Astrocyte (in vitro differentiated cells and primary cell): ENCODE results near the gene CLCNKA. TPM values are rescaled to one million over a fixed set of nuclear protein-coding genes. Genes with fewer than 3 reads are reported as not detected.
"Not testable (repeated sequence)": the region's sequence is repeated elsewhere in the genome, so short reads cannot be mapped to it uniquely, and the experiment has no call there.

Experiments used
- DNase-seq: peaks from one replicate; pipeline ENCODE4 v3.0.0-alpha.2; 2010; ENCODE audit warnings: low read depth
- FAIRE-seq: peaks from 2 replicates; lab custom pipeline; 2011; peaks lifted over from hg19 to GRCh38; lab: Jason Lieb, UNC
- H2AFZ ChIP-seq: 2 replicates; pipeline ENCODE4 v1.6.0; 2012; ENCODE audit warnings: low read depth, low read length, inconsistent platforms
- H3K27ac ChIP-seq: 2 replicates; pipeline ENCODE4 v1.5.1; 2011; ENCODE audit warnings: low read depth, low read length, inconsistent platforms
- H3K27me3 ChIP-seq: 2 replicates; pipeline ENCODE4 v1.6.0; 2011; ENCODE audit warnings: low read length, inconsistent platforms; ENCODE audit not compliant: insufficient read depth
- H3K36me3 ChIP-seq: 2 replicates; pipeline ENCODE4 v1.5.1; 2011; ENCODE audit warnings: low read length, inconsistent platforms; ENCODE audit not compliant: insufficient read depth
- H3K4me1 ChIP-seq: 2 replicates; pipeline ENCODE4 v1.5.1; 2011; ENCODE audit warnings: low read length, inconsistent platforms; ENCODE audit not compliant: insufficient read depth
- H3K4me2 ChIP-seq: 2 replicates; pipeline ENCODE4 v1.6.0; 2012; ENCODE audit warnings: low read length, inconsistent platforms
- H3K4me3 ChIP-seq: 2 replicates; pipeline ENCODE4 v1.5.1; 2011; ENCODE audit warnings: low read depth, mild to moderate bottlenecking, low read length, inconsistent platforms; ENCODE audit not compliant: insufficient read depth
- H3K79me2 ChIP-seq: 2 replicates; pipeline ENCODE4 v1.6.0; 2012; ENCODE audit warnings: mild to moderate bottlenecking, low read length, inconsistent platforms; ENCODE audit not compliant: insufficient read depth
- H3K9ac ChIP-seq: 2 replicates; pipeline ENCODE4 v1.6.0; 2012; ENCODE audit warnings: mild to moderate bottlenecking, low read length, inconsistent platforms
- H3K9me3 ChIP-seq: 2 replicates; pipeline ENCODE4 v1.5.1; 2012; ENCODE audit warnings: low read depth, mild to moderate bottlenecking, low read length, inconsistent platforms; ENCODE audit not compliant: insufficient read depth
- H4K20me1 ChIP-seq: 2 replicates; pipeline ENCODE4 v1.6.0; 2012; ENCODE audit warnings: low read length, inconsistent platforms; ENCODE audit not compliant: insufficient read depth
- H3K27ac Mint-ChIP-seq: one replicate; pipeline ENCODE4 v1.8.0; 2021; ENCODE audit warnings: mild to moderate bottlenecking, mixed read lengths; ENCODE audit not compliant: unreplicated experiment
- H3K27me3 Mint-ChIP-seq: one replicate; pipeline ENCODE4 v1.8.0; 2021; ENCODE audit warnings: low read depth, mixed read lengths; ENCODE audit not compliant: unreplicated experiment
- H3K36me3 Mint-ChIP-seq: one replicate; pipeline ENCODE4 v1.8.0; 2021; ENCODE audit warnings: low read depth, mixed read lengths; ENCODE audit not compliant: unreplicated experiment
- H3K4me1 Mint-ChIP-seq: one replicate; pipeline ENCODE4 v1.8.0; 2021; ENCODE audit warnings: low read depth, mixed read lengths; ENCODE audit not compliant: unreplicated experiment
- H3K4me3 Mint-ChIP-seq: one replicate; pipeline ENCODE4 v1.8.0; 2021; ENCODE audit warnings: mild to moderate bottlenecking, moderate library complexity, mixed read lengths; ENCODE audit not compliant: unreplicated experiment
- H3K9me3 Mint-ChIP-seq: one replicate; pipeline ENCODE4 v1.8.0; 2021; ENCODE audit warnings: mild to moderate bottlenecking, mixed read lengths; ENCODE audit not compliant: unreplicated experiment
- EZH2 ChIP-seq: IDR thresholded peaks from 2 replicates; pipeline ENCODE4 v1.6.1; 2012; ENCODE audit warnings: mild to moderate bottlenecking, low read length, inconsistent platforms; ENCODE audit not compliant: insufficient read depth
- total RNA-seq: library from RNA; stranded (reverse); gene quantifications from 2 replicates; pipeline ENCODE4 v1.2.1, GENCODE V29; 2021
- TF ChIP-seq, protein P1 (sequence below): IDR thresholded peaks from 2 replicates; pipeline ENCODE4 v1.5.1; 2011; ENCODE audit warnings: low read depth, mild to moderate bottlenecking, inconsistent platforms, low read length, moderate library complexity; ENCODE audit not compliant: insufficient read depth

Gene CLCNKA
- total RNA-seq, 1 donor from 2014 or later: 0.16 TPM

DNA sequence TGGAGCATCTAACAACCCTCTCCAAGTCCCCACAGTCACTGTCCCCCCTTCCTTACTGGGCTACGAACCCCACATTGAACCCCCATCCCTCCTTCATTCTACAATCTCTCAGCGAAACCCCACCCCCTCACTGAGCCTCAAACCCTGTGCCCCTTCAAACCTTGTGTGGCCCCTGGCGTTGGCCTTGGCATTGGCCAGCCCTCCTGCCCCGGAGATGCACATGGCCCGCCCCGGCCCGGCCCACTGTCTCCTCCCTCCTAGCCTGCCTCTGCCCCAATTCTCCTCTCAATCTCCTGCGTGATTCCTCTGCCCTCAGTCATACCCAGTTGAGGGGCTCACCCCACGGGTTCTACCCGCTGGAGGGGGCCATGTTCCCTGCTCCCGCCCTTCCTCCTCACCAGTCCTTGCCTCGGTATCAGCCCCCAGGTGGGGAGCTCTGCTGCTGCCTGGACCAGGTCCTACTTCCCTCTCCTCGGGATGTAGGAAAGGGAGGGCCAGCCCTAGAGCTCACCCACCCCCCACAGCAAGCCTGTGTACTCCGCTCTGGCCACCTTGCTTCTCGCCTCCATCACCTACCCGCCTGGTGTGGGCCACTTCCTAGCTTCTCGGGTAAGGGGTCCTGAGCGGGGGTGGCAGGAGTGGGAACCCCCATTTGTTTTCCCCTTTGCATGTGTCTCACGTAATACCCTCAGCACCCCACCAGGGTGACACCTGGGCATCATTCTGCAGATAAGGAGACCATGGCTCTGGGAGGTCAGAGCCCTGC lies 6.6 kb downstream of the CLCNKA start:
- Histone ChIP-seq H3K36me3 (no peaks in the 10 kb centered on the region), H3K27ac (no peak overlapping the region), H3K4me2 (no peak overlapping the region), H2AFZ (no peak overlapping the region), H3K27me3 (no peaks in the 10 kb centered on the region), H3K9me3 (no peaks in the 10 kb centered on the region), H3K4me3 (no peak overlapping the region), H4K20me1 (no peaks in the 10 kb centered on the region), H3K79me2 (no peaks in the 10 kb centered on the region), H3K9ac (no peak overlapping the region), H3K4me1 (no peaks in the 10 kb centered on the region)
- H3K27ac Mint-ChIP-seq: no peak overlapping the region
- peaks cover 4% of the 10 kb centered on the region for H3K4me1 Mint-ChIP-seq
- peaks cover 23% of the 10 kb centered on the region for H3K27me3 Mint-ChIP-seq
- H3K9me3 Mint-ChIP-seq: no peaks in the 10 kb centered on the region
- H3K4me3 Mint-ChIP-seq: no peak overlapping the region
- TF ChIP-seq, protein P1, sequence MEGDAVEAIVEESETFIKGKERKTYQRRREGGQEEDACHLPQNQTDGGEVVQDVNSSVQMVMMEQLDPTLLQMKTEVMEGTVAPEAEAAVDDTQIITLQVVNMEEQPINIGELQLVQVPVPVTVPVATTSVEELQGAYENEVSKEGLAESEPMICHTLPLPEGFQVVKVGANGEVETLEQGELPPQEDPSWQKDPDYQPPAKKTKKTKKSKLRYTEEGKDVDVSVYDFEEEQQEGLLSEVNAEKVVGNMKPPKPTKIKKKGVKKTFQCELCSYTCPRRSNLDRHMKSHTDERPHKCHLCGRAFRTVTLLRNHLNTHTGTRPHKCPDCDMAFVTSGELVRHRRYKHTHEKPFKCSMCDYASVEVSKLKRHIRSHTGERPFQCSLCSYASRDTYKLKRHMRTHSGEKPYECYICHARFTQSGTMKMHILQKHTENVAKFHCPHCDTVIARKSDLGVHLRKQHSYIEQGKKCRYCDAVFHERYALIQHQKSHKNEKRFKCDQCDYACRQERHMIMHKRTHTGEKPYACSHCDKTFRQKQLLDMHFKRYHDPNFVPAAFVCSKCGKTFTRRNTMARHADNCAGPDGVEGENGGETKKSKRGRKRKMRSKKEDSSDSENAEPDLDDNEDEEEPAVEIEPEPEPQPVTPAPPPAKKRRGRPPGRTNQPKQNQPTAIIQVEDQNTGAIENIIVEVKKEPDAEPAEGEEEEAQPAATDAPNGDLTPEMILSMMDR: no peak
- no peak for TF ChIP-seq EZH2
- H3K36me3 Mint-ChIP-seq: no peaks in the 10 kb centered on the region
- no peak for DNase-seq
- FAIRE-seq: no peak

DNA sequence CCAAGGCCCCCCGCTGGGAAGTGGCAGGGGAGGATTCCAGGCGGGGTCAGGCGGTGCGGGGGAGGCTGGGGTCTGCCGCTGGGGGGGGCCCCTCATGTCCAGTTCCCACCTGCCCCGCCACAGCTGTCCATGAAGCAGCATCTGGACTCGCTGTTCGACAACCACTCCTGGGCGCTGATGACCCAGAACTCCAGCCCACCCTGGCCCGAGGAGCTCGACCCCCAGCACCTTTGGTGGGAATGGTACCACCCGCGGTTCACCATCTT lies 7.1 kb downstream of the CLCNKA start:
- not testable (repeated sequence) for H3K36me3 ChIP-seq, H3K9ac ChIP-seq, H3K9me3 Mint-ChIP-seq, H3K36me3 Mint-ChIP-seq, H4K20me1 ChIP-seq, FAIRE-seq, H3K27me3 ChIP-seq, H3K9me3 ChIP-seq, H3K4me2 ChIP-seq, H2AFZ ChIP-seq, H3K79me2 ChIP-seq, H3K4me3 Mint-ChIP-seq, H3K4me1 Mint-ChIP-seq, H3K27ac ChIP-seq, DNase-seq, H3K4me1 ChIP-seq, H3K4me3 ChIP-seq, H3K27ac Mint-ChIP-seq
- H3K27me3 Mint-ChIP-seq: peaks cover 22% of the 10 kb centered on the region

DNA sequence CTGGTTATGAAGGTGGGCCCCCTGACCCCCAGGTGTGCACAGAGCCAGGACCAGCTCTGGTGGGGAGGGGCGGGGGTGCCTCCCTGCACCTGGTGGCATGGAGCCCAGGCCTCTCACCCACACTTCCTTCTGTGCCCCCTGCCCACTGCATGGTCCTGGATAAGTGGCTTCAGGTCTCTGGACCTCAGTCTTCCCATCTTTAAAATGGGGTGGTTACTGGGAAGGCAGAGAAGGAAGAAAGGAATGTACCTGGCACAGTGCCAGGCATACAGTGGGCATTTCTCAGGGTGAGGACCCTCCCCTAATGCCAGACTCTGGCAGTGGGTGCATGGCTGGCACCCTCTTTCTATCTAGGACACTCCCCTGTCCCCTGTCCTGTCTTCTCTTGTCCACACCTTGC lies 7.5 kb downstream of the CLCNKA start:
- FAIRE-seq (no peak), DNase-seq (no peak)
- Mint-ChIP-seq H3K4me3 (no peak overlapping the region), H3K27ac (no peak overlapping the region), H3K4me1 (peaks cover 4% of the 10 kb centered on the region), H3K27me3 (peaks cover 18% of the 10 kb centered on the region), H3K36me3 (no peaks in the 10 kb centered on the region), H3K9me3 (no peaks in the 10 kb centered on the region)
- Histone ChIP-seq H3K27me3 (no peaks in the 10 kb centered on the region), H2AFZ (no peak overlapping the region), H3K4me1 (no peaks in the 10 kb centered on the region), H3K9me3 (no peaks in the 10 kb centered on the region), H3K9ac (no peak overlapping the region), H3K4me2 (no peak overlapping the region), H3K79me2 (no peaks in the 10 kb centered on the region), H3K27ac (no peak overlapping the region), H3K36me3 (no peaks in the 10 kb centered on the region), H4K20me1 (no peaks in the 10 kb centered on the region), H3K4me3 (no peak overlapping the region)
- no peak for TF ChIP-seq EZH2
- TF ChIP-seq, protein P1: no peak
